Measurements from ENCODE around the gene NXPE3. TPM values are rescaled to one million over a fixed set of nuclear protein-coding genes. Genes with fewer than 3 reads are reported as not detected.

NXPE3 gene
- total RNA-seq, 1 experiment from 2014 or later, result 15.9 TPM

- Histone ChIP-seq H2BK5ac (ENCODE audit: insufficient read length, low read length) (no peak overlapping the region), H4K91ac (ENCODE audit: insufficient read length, low read depth, low read length) (no peak overlapping the region), H3K79me1 (ENCODE audit: insufficient read depth, low read depth, low read length, poor library complexity, severe bottlenecking) (no peaks in the 10 kb centered on the region), H3K56ac (ENCODE audit: insufficient read length, low read depth, low read length) (no peak overlapping the region), H2BK12ac (ENCODE audit: insufficient read length, low read depth, low read length) (no peak overlapping the region), H4K5ac (ENCODE audit: insufficient read length, low read depth, low read length) (no peak overlapping the region), H3K14ac (ENCODE audit: insufficient read depth, low read length) (no peak overlapping the region), H3K9me3 (ENCODE audit: control insufficient read depth, low read depth, low read length) (no peaks in the 10 kb centered on the region), H3K9ac (ENCODE audit: extremely low read depth, insufficient read length, low read length) (no peak overlapping the region), H3K4me2 (ENCODE audit: insufficient read depth, insufficient read length, low read length) (no peak overlapping the region), H2BK120ac (ENCODE audit: low read depth, low read length, poor library complexity, severe bottlenecking) (no peak overlapping the region), H3T11ph (ENCODE audit: low read length) (no peak overlapping the region), H3K27me3 (ENCODE audit: insufficient read depth, low read length) (no peaks in the 10 kb centered on the region), H3K23me2 (ENCODE audit: insufficient read length, low read depth, low read length, poor library complexity, severe bottlenecking) (no peaks in the 10 kb centered on the region), H3K23ac (ENCODE audit: insufficient read length, low read depth, low read length) (no peak overlapping the region), H4K20me1 (ENCODE audit: control insufficient read depth, insufficient read depth, insufficient read length) (no peaks in the 10 kb centered on the region), H4K8ac (replicated peaks; ENCODE audit: insufficient read length, low read depth, low read length) (no peak overlapping the region), H2AK5ac (ENCODE audit: insufficient read length, low read length) (no peak overlapping the region), H3K27ac (ENCODE audit: insufficient read length, low read depth, low read length) (no peak overlapping the region), H2BK20ac (ENCODE audit: low read depth, low read length, poor library complexity, severe bottlenecking) (no peak overlapping the region), H3K4me1 (ENCODE audit: insufficient read depth, low read length) (no peaks in the 10 kb centered on the region), H3K4ac (ENCODE audit: low read depth, low read length) (no peak overlapping the region), H3K18ac (ENCODE audit: insufficient read length, low read depth, low read length) (no peak overlapping the region), H2BK15ac (ENCODE audit: low read depth, low read length) (no peak overlapping the region), H3K79me2 (ENCODE audit: insufficient read depth, low read length) (no peaks in the 10 kb centered on the region), H2AFZ (ENCODE audit: low read length) (no peak overlapping the region)
- Mint-ChIP-seq H3K4me1 (no peaks in the 10 kb centered on the region), H3K4me3 (no peak overlapping the region), H3K36me3 (ENCODE audit: insufficient read depth in 1 of 3, low read depth in 3 of 3) (no peaks in the 10 kb centered on the region), H3K9me3 (no peaks in the 10 kb centered on the region), H3K27me3 (ENCODE audit: low read depth) (no peaks in the 10 kb centered on the region), H3K27ac (no peak overlapping the region)
- no CpG with 5 or more reads among the region's 2 CpGs for WGBS (ENCODE audit: extremely low coverage, insufficient read length, low lambda C conversion rate)
- no peak for DNase-seq
- TF ChIP-seq CTCF (conservative IDR thresholded peaks at IDR 0.05), result no peak
Measured at GRCh38 chr3:101873619-101874018, 94.6 kb downstream of the NXPE3 start.
